Thyroid gland (tissue), 4 donors: ENCODE data around the gene NYAP1. TPM values are rescaled to one million over a fixed set of nuclear protein-coding genes. Genes with fewer than 3 reads are reported as not detected.

Experiments used
- DNase-seq, 2 donors: peaks; one replicate each; pipeline ENCODE4 v3.0.0-alpha.2; 2019
- H3K27ac ChIP-seq, 3 donors: fragments of 200-600 bp; sonication (generic); 1 replicate in 2 of 3; 2 replicates in 1 of 3; pipeline ENCODE4 v1.5.1; 2016 to 2019; ENCODE audit warnings: mild to moderate bottlenecking in 1 of 3, moderate library complexity in 1 of 3
- H3K27me3 ChIP-seq: fragments of 200-600 bp; sonication (generic); one replicate; pipeline ENCODE4 v1.5.1; 2019
- H3K36me3 ChIP-seq, 2 donors: fragments of 200-600 bp; sonication (generic); one replicate each; pipeline ENCODE4 v1.5.1; 2016 to 2019
- H3K4me1 ChIP-seq, 2 donors: fragments of 200-600 bp; sonication (generic); one replicate each; pipeline ENCODE4 v1.5.1; 2017 to 2019
- H3K4me3 ChIP-seq, 3 donors: fragments of 200-600 bp; sonication (generic); replicated peaks in 1 of 3; 1 replicate in 2 of 3; 2 replicates in 1 of 3; pipeline ENCODE4 v1.5.1; 2016; ENCODE audit warnings: mild to moderate bottlenecking in 1 of 3
- H3K9me3 ChIP-seq: fragments of 200-600 bp; sonication (generic); one replicate; pipeline ENCODE4 v1.5.1; 2017
- CTCF ChIP-seq, 6 experiments: fragments of 200-600 bp in 3 of 6; fragments of 450-650 bp in 3 of 6; sonication (generic) in 3 of 6; IDR thresholded peaks; one replicate each; pipeline ENCODE4 v1.5.1; 2016 to 2019; ENCODE audit warnings: antibody characterized with exemption in 6 of 6, mild to moderate bottlenecking in 2 of 6, inconsistent platforms in 1 of 6, moderate library complexity in 1 of 6
- POLR2A ChIP-seq, 2 donors: fragments of 450-650 bp; IDR thresholded peaks; one replicate each; pipeline ENCODE4 v1.6.1; 2017; ENCODE audit warnings: antibody characterized with exemption in 2 of 2, mild to moderate bottlenecking in 2 of 2, moderate library complexity in 1 of 2
- WGBS, 2 donors: methylation state at CpG; one replicate each; pipeline ENCODE4 v1.1.5; 2017; 5-methylcytosine and 5-hydroxymethylcytosine counted together
- intact Hi-C: fragments of 100-400 bp; cut with DNase I; formaldehyde crosslinking; loops from one replicate; pipeline ENCODE4 v1.15.1; 2023
- total RNA-seq, 4 donors: library from RNA; depleted of rRNA; stranded (reverse); fragments of >200 nt; gene quantifications; one replicate each; pipeline ENCODE4 v1.2.3, GENCODE V29; 2016

The NYAP1 gene
- total RNA-seq, 4 donors from 2014 or later = 0.40 to 1.3 (median 1.0) TPM; not detected in 1

- H3K4me1 ChIP-seq = peaks cover 10% of the 10 kb centered on the region in 2 donors
- TF ChIP-seq CTCF (IDR thresholded peaks at IDR 0.05) (no peak), POLR2A (IDR thresholded peaks at IDR 0.05) (no peak)
- no peaks in the 10 kb centered on the region for H3K27me3 ChIP-seq
- DNase-seq = no peak
- H3K27ac ChIP-seq = no peak overlapping the region
- H3K9me3 ChIP-seq = no peaks in the 10 kb centered on the region
- H3K4me3 ChIP-seq = no peak overlapping the region
- intact Hi-C loops = no loop called here
- WGBS, 2 donors = 85 to 95% methylated on average over 2 to 4 of the region's 10 CpGs
- no peaks in the 10 kb centered on the region for H3K36me3 ChIP-seq
These were observed 5.4 kb downstream of the NYAP1 start for GRCh38 chr7:100489121-100489520.

GRCh38 chr7:100489824-100490223 is 6.1 kb downstream of the NYAP1 start:
- H3K27ac ChIP-seq = no peak overlapping the region
- H3K4me3 ChIP-seq = no peak overlapping the region
- H3K4me1 ChIP-seq = peaks cover 12 to 13% of the 10 kb centered on the region in 2 donors
- no peaks in the 10 kb centered on the region for H3K27me3 ChIP-seq
- no peak for DNase-seq
- no peaks in the 10 kb centered on the region for H3K36me3 ChIP-seq
- no peak for TF ChIP-seq POLR2A (IDR thresholded peaks at IDR 0.05)
- TF ChIP-seq CTCF (IDR thresholded peaks at IDR 0.05) = no peak
- intact Hi-C loops = no loop called here
- 47 to 67% methylated on average over 8 to 9 of the region's 9 CpGs for WGBS, 2 donors
- H3K9me3 ChIP-seq = no peaks in the 10 kb centered on the region

GRCh38 chr7:100490483-100491191 is 6.9 kb downstream of the NYAP1 start:
- Histone ChIP-seq H3K9me3 (no peaks in the 10 kb centered on the region), H3K4me1 (peaks cover 12 to 13% of the 10 kb centered on the region in 2 donors), H3K4me3 (no peak overlapping the region), H3K27ac (no peak overlapping the region), H3K36me3 (no peaks in the 10 kb centered on the region), H3K27me3 (no peaks in the 10 kb centered on the region)
- TF ChIP-seq CTCF (IDR thresholded peaks at IDR 0.05) = no peak
- TF ChIP-seq POLR2A (IDR thresholded peaks at IDR 0.05) = no peak
- WGBS, 2 donors = 89 to 93% methylated on average over 21 to 25 of the region's 25 CpGs
- intact Hi-C loops = no loop called here
- DNase-seq = no peak

- Histone ChIP-seq H3K9me3 (no peaks in the 10 kb centered on the region), H3K36me3 (no peaks in the 10 kb centered on the region), H3K4me1 (peaks cover 12 to 13% of the 10 kb centered on the region in 2 donors), H3K27ac (no peak overlapping the region), H3K4me3 (no peak overlapping the region), H3K27me3 (no peaks in the 10 kb centered on the region)
- DNase-seq = no peak
- WGBS, 2 donors = 87 to 93% methylated on average over 5 of the region's 5 CpGs
- TF ChIP-seq CTCF (IDR thresholded peaks at IDR 0.05) (no peak), POLR2A (IDR thresholded peaks at IDR 0.05) (no peak)
- intact Hi-C loops = no loop called here
These were observed 7.5 kb downstream of the NYAP1 start for GRCh38 chr7:100491192-100491578.

- intact Hi-C loops = no loop called here
These were observed 9.2 kb downstream of the NYAP1 start for GRCh38 chr7:100492738-100493475.

More at GRCh38 chr7:100492738-100493475, 9.2 kb downstream of the NYAP1 start:
- no peaks in the 10 kb centered on the region for H3K27me3 ChIP-seq
- peaks cover 12 to 13% of the 10 kb centered on the region in 2 donors for H3K4me1 ChIP-seq
- TF ChIP-seq POLR2A (IDR thresholded peaks at IDR 0.05) (no peak), CTCF (IDR thresholded peaks at IDR 0.05) (no peak)
- no peak for DNase-seq
- peak overlapping the region in 1 of 3 donors; percentile 63 for H3K27ac ChIP-seq
- H3K9me3 ChIP-seq = no peaks in the 10 kb centered on the region
- H3K4me3 ChIP-seq = peak overlapping the region in 1 of 3 donors; percentile 32
- no peaks in the 10 kb centered on the region for H3K36me3 ChIP-seq
- 92% methylated on average over 5 of the region's 5 CpGs for WGBS, 2 donors
